Measurements from ENCODE around the gene NCAM2. TPM values are rescaled to one million over a fixed set of nuclear protein-coding genes. Genes with fewer than 3 reads are reported as not detected.

Gene NCAM2
- total and polyA plus RNA-seq, 2 of the 4 experiments (the other 2 are of a cell fraction): 2.7 to 5.0 TPM

GRCh38 chr21:21458124-21458631 lies 460.0 kb downstream of the NCAM2 start:
- WGBS, 2 experiments (ENCODE audit: extremely low coverage in 2 of 2, insufficient read length in 1 of 2): 92% methylated on average over 4 of the region's 8 CpGs; no CpG with 5 or more reads in 1 of the 2 experiments
- intact Hi-C loops (cut with micrococcal nuclease) (no loop called here), dilution Hi-C loops (cut with HindIII; ENCODE audit: low sequenced_read_pairs, unreplicated experiment) (no loop called here), in situ Hi-C loops (cut with MboI; ENCODE audit: low sequenced_read_pairs) (no loop called here)
- Histone ChIP-seq H3K36me3 (ENCODE audit: control insufficient read depth, insufficient read depth, low read length) (no peaks in the 10 kb centered on the region), H2BK20ac (ENCODE audit: low read depth, low read length) (no peak overlapping the region), H3K9me3 (ENCODE audit: control insufficient read depth, insufficient read depth, low read length) (no peaks in the 10 kb centered on the region), H4K91ac (ENCODE audit: insufficient read depth, low read depth, low read length) (no peak overlapping the region), H2BK15ac (ENCODE audit: low read depth, low read length) (no peak overlapping the region), H2AK5ac (ENCODE audit: low read depth, low read length) (no peak overlapping the region), H3K23ac (ENCODE audit: low read depth, low read length) (no peak overlapping the region), H3K18ac (ENCODE audit: low read depth, low read length) (no peak overlapping the region), H3K4me1 (ENCODE audit: control insufficient read depth, insufficient read depth, low read length) (no peaks in the 10 kb centered on the region), H3K79me1 (ENCODE audit: low read depth in 1 of 2, low read length in 2 of 2) (no peaks in the 10 kb centered on the region), H3K14ac (replicated peaks; ENCODE audit: low read depth, low read length) (no peak overlapping the region), H3K9me1 (ENCODE audit: insufficient read depth, low read length) (no peaks in the 10 kb centered on the region), H4K8ac (ENCODE audit: low read depth in 2 of 2, low read length in 2 of 2) (no peak overlapping the region), H3K56ac (ENCODE audit: extremely low read depth, insufficient read depth, low read length) (no peak overlapping the region), H3K27me3 (ENCODE audit: control insufficient read depth, insufficient read depth, low read length) (no peaks in the 10 kb centered on the region), H3K9ac (ENCODE audit: low read depth, low read length) (no peak overlapping the region), H4K20me1 (ENCODE audit: insufficient read depth, low read length) (no peaks in the 10 kb centered on the region), H3K27ac (ENCODE audit: insufficient read depth, low read length) (no peak overlapping the region), H3K4me2 (ENCODE audit: low read depth, low read length) (no peak overlapping the region), H2AFZ (replicated peaks; ENCODE audit: low read length, poor library complexity) (no peak overlapping the region), H2AK9ac (replicated peaks; ENCODE audit: low read depth, low read length, poor library complexity) (no peak overlapping the region), H3K4me3 (ENCODE audit: insufficient read depth, low read depth, low read length) (no peak overlapping the region), H3K4ac (ENCODE audit: low read depth, low read length) (no peak overlapping the region), H4K5ac (ENCODE audit: low read depth, low read length) (no peak overlapping the region), H2BK120ac (ENCODE audit: low read depth, low read length) (no peak overlapping the region), H2BK5ac (ENCODE audit: low read depth, low read length, poor library complexity, severe bottlenecking) (no peak overlapping the region)
- DNase-seq (no peak), ATAC-seq (ENCODE audit: low read depth) (no peak)
- no TSS peak for BruUV-seq (replicated peaks)
- CTCF ChIA-PET: interaction anchor here (0.5 kb wide), 1 partner anchor 464 kb away, joined by 3 read pairs; no protein-coding TSS in a partner anchor
- no peak for TF ChIP-seq ELK1 (IDR thresholded peaks at IDR 0.05; ENCODE audit: borderline replicate concordance, low read depth, low read length)
- TF ChIP-seq CEBPB (IDR thresholded peaks at IDR 0.05; ENCODE audit: low read depth, low read length): no peak
- TF ChIP-seq CHD1 (IDR thresholded peaks at IDR 0.05; ENCODE audit: low read depth, low read length): no peak
- no peak for TF ChIP-seq MAZ (IDR thresholded peaks at IDR 0.05; ENCODE audit: borderline replicate concordance, low read depth, low read length)
- TF ChIP-seq FOS (IDR thresholded peaks at IDR 0.05; ENCODE audit: low read depth, low read length): no peak
- no peak for TF ChIP-seq RCOR1 (IDR thresholded peaks at IDR 0.05; ENCODE audit: insufficient replicate concordance, low read length)
- no peak for TF ChIP-seq MAFK (IDR thresholded peaks at IDR 0.05; ENCODE audit: low read depth, low read length)
- no peak for TF ChIP-seq RFX5 (IDR thresholded peaks at IDR 0.05; ENCODE audit: low read depth, low read length)
- TF ChIP-seq POLR2A (IDR thresholded peaks at IDR 0.05; ENCODE audit: low read depth, low read length): no peak
- TF ChIP-seq MXI1 (IDR thresholded peaks at IDR 0.05; ENCODE audit: borderline replicate concordance, low read depth, low read length): no peak
- POLR2A ChIA-PET (ENCODE audit: unreplicated experiment): no interaction called here
